SH-SY5Y (cell line): ENCODE measurements around the gene CD81.

ENCODE experiments used
- GATA2 ChIP-seq: IDR thresholded peaks from 2 replicates; pipeline ENCODE4 v1.6.1; 2011; ENCODE audit warnings: mild to moderate bottlenecking, low read depth, low read length
- GATA3 ChIP-seq: IDR thresholded peaks from 2 replicates; pipeline ENCODE4 v1.6.1; 2011; ENCODE audit warnings: low read depth, mild to moderate bottlenecking, low read length, moderate library complexity

Gene CD81

DNA sequence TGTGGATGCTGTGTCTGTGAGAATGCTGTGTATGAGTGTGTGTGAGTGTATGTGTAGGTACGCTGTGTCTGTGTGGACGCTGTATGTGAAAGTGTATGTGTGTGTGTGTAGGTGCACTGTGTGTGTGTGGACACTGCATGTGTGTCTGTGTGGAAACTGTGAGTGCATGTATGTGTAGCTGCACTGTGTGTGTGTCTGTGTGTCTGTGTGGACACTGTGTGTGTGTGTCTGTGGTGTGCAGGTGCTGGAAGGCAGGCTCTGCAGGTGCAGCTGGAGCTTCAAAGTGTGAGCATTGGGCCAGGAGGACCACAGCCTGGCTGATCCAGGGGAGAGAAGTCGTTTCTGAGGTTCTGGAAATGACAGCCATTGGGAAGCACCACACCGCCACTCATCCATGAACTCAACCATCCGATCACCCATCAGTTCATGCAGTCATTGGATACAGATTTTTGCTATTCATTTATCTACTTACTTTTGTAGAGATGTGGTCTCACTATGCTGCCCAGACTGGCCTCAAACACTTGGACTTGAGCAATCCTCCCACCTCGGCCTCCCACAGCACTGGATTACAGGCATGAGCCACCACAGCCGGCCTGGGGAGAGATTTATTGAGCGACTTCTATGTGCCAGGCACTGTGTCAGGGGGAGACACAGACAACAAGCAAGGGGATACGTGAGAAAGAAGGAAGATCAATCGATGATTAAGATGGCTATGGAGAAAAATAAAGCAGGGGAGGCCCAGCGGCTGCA lies 57.6 kb downstream of the CD81 start:
- TF ChIP-seq GATA2, result no peak
- TF ChIP-seq GATA3, result no peak

DNA sequence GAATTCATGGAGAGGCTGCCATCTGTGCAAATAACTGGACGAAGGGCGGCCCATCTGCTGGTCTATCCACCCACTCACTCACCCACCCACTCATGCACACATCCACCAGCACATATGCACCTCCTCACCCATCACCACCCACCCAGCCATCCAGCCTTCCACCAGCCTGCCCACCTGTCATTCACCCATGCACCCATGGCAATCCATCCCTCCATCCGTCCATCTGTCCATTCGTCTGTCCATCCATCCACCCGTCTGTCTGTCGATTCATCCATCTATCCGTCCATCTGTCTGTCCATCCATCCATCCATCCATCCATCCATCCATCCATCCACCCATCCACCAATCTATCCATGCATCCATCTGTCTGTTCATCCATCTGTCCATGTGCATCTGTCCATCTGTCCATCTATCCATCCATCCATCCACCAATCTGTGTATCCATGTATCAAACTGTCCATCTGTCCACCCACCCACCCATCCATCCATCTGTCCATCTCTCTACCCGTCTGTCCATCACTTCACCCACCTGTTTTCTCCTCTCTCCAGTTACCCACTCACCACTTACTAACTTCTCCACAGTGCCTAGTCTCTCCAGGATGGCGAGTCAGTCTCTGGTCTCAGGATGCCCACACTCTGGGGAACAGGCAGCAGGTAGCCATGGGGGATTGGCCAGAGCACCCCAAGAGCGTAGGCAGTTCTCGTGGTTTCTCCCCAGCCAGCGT lies 58.3 kb downstream of the CD81 start:
- TF ChIP-seq GATA2 (no peak), GATA3 (no peak)

DNA sequence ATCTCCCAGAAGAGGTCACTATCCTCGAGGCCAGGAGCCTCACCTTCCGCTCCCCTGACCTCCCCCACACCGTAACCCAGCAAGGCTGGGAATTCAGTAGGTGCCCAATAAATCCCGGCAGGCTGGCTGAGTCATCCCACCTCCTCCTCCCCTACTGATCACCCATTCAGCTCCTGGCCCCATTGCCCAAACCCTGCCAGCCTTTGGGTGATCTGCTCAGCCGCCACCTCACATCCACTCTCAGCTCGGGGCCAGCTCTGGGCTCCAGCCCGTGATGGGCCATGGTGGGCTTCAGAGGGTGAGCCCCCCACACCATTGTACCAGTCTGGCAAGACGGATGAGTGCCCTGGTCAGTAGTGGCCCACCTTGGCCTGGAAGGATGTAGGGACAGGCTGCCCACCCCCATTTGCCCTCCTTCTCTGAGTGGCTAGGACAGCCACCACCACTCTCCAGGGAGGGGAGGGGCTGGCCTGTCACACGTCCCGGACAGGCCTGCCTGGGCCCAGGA lies 59.0 kb downstream of the CD81 start:
- TF ChIP-seq GATA2, result no peak
- TF ChIP-seq GATA3, result no peak

DNA sequence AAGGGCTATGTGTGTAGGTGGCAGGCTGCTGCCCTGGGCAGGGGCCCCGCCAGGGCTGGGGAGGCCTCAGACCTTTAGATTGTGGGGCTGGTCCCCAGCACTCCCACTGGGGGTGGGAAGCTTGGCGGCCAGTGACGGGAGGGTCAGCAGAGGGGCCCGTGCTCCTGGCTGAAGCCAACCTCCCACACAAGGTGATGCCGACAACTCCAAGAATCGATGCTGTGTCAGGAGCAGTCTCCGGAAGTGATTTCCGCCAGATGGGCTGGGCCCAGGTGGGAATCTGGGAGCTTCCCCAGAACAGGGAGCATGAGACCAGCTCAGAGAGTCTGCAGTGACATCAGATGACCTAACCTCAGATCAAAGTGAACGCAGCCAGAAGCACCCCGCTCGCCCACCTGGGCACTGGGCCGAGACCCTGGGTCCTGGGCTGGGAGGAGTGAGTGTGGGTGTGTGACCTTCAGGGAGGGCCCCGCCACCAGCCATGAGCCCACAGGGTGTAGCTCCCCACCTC lies 59.5 kb downstream of the CD81 start:
- no peak for TF ChIP-seq GATA2
- no peak for TF ChIP-seq GATA3

DNA sequence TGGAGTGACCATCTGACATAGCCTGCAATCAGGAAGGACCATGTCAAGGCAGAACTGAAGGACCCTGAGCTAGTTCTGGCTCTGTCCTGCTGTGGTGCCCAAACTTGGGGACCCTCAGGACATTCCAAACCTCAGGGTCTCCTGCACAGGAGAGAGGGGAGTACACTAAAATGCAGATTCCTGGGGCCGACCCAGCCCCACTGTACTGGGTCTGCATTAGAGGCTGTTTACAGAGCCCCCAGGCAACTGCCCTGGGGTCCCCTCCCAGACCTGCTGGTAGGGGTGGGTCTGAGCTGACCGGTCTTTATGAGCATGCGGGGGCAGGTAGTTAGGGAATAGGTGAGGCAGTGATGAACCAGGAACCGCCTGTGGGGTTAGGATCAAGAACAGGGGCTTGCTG lies 60.4 kb downstream of the CD81 start:
- TF ChIP-seq GATA2 (no peak), GATA3 (no peak)

DNA sequence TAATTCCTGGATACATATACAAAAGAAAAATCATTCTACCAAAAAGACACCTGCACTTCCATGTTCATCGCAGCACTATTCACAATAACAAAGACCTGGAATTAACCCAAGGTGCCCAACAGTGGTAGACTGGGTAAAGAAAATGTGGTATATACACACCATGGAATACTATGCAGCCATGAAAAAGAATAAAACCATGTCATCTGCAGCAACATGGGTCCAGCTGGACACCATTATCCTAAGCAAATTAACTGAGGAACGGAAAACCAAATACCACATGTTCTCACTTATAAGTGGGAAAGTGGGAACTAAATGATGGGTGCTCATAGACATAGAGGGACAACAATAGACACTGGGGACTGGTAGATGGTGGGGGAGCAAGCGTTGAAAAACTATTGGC lies 62.7 kb downstream of the CD81 start:
- TF ChIP-seq GATA3 (no peak), GATA2 (no peak)

DNA sequence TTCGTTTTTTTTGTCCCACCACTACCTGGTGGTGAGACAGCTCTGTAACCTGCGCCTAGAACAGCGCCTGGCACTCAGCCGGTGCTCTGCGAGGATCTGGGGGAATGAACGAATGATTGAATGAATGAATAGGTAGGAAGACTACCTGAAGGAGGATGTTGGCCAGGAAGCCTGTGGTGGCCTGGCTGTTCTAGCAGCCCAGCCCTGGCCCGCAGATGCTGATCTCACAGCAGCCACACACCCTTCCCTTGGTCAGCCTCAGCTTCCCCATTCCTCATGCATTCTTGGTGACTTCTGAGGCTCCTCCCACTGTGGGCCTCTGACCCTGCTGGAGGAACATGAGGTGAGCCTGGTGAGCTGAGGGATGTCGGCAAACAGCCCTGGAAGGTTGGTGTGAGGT lies 63.5 kb downstream of the CD81 start:
- TF ChIP-seq GATA3 (no peak), GATA2 (no peak)

DNA sequence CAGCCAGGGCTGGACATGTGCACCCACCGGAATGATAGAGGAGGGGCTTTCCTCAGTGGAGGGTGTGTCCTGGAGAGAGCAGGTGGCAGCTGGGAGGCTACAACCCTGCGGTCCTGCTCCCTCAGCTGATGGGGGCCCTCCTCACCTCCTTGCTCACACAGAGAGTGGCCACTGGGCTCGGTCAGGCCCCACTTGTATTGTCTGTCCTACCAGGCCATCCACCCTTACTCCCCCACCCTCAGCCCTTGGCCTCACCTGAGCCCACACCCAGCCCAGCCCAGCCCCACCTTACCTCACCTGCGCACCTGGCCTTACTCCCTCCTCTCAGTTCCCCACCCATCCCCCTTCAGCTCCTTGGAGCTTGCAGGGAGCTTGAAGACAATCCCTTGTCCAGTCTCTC lies 64.1 kb downstream of the CD81 start:
- TF ChIP-seq GATA3, result no peak
- TF ChIP-seq GATA2, result no peak

DNA sequence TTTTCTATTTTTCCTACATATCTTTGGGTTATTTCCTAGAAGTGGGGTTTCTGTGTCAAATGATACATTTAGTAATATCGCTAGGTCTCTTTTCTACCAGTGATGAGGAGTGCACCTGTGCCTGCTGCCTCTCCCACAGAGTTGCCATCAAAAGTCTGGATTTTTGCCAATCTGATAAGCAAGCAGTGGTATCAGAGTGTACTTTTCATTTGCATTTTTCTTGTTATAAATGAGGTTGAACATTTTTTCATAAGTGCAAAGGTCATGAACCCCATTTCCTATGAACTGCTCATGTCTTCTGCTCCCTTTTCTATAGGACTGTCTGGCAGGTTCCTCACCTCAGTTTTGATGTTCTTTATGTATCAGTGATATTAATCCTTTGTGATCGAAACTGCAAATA lies 65.5 kb downstream of the CD81 start:
- no peak for TF ChIP-seq GATA3
- TF ChIP-seq GATA2, result peak; percentile 69

DNA sequence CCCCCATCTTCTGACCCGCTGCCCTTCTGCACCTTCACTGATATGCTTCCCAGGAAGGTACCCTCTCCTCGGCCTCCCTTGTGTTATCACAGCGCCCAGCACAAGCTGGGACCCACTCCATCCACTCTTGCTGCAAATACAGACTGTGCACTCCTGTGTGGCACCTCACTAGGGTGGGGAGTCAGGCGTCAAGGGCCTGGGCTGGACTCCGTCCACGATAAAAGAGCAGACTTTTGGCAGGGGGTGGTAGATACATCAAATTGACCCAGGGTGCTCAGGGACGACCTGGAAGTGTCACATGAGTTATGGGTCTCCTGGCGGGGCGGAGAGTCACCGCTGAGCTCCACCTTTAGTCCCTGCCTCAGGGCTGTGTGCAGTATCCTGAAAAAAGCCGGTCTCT lies 66.3 kb downstream of the CD81 start:
- TF ChIP-seq GATA3 (no peak), GATA2 (no peak)

DNA sequence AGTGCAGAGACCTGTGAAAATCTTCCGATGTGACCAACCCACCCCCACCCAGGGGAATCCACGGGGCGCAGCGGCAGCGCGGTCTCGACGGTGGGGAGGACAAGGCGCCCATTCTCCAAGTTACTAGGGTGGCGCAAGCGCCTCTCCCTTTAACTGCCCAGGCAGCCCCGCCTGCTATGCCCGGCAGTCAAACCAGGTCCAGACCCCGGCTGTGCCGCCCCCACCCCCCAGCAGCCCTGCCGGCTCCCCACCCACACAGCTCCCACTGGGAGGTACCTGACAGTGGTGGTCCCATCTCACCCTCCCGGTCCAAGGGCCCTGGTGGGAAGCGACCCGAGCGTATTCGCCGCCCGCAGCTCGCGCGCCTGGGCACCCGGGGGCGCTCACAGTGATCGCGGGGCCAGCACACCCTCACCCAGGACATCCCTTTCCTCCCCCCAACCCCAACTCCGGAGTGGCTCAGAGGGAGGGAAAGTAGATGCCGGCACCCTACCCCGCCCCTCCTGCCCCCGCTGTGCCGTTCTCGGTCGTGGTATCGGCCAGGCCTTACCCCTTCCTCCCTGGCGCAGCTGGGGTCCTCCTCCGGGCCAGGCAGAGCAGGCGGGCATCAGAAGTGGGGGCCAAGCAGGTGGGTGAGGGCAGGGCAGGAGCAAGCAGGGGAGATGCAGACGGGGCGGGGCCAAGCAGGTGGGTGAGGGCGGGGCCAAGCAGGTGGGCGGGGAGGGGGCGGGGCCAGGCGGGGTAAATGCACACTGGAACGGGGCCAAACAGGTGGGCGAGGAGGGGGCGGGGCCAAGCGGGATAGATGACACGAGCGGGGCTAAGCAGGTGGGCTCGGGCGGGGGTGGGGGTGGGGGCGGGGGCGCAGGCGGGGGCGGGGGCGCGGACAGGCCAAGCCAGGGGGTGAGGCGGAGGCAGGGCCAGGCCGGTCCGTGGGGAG lies 67.0 kb downstream of the CD81 start, which contains the start of gene TRPM5:
Gene TRPM5 (minus strand): TSS at position 634 of the 940 bp plus-strand sequence. CDS start 21,478 bp downstream, outside the sequence.
- TF ChIP-seq GATA3, result no peak
- TF ChIP-seq GATA2, result no peak

DNA sequence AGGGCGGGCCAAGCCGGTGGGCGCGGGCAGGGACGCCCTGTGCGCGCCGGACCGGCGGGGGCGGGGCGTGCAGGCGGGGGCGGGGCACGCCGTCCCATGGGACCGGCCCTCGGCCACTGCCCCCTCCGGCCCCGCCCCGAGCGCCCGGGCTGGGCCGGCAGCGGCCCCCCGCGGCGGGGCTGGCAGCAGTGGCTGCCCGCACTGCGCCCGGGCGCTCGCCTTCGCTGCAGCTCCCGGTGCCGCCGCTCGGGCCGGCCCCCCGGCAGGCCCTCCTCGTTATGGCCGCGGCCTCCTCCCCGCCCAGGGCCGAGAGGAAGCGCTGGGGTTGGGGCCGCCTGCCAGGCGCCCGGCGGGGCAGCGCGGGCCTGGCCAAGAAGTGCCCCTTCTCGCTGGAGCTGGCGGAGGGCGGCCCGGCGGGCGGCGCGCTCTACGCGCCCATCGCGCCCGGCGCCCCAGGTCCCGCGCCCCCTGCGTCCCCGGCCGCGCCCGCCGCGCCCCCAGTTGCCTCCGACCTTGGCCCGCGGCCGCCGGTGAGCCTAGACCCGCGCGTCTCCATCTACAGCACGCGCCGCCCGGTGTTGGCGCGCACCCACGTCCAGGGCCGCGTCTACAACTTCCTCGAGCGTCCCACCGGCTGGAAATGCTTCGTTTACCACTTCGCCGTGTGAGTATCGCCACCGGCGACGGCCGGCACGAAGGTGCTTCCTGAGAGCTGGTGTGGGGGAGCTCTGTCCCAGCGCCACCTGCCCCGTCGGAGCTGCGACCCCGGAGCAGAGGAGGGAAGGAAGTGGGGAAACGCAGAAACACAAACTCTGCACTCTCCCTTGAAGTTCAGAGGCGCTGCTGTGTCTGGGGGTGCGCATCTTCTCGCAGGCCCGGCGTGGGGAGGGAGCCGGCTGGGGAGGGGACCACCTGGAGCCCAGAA lies 68.0 kb downstream of the CD81 start, which contains the start of gene KCNQ1:
Gene KCNQ1 (plus strand): TSS at position 188 of the 925 bp plus-strand sequence. CDS start 91 bp downstream, at position 279.
- TF ChIP-seq GATA2, result no peak
- TF ChIP-seq GATA3, result no peak
